ENCODE measurements around the gene TNS1. TPM values are rescaled to one million over a fixed set of nuclear protein-coding genes. Genes with fewer than 3 reads are reported as not detected.

The TNS1 gene
- total RNA-seq, 1 experiment from 2014 or later: 3.0 TPM

DNA sequence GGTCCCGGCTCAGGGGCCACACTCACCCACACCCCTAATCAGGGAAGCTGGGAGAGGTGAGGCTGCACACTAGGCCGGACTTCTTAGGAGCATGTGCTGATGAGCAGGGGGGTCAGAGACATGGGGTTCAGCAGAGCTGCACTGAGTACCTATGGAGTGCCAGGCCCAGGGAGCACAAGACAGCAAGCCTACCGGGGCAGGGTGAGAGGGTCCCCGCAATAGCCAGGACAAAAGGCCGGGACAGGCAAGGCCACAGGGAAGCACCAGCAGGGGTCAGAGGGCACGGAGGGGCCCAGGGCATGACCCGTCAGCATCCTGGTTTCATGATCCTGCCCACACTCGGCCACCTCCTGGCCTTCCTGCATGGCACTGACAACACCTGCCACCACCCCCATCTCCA is 73.5 kb downstream of the TNS1 start:
- Histone ChIP-seq H3K4me3 (no peak overlapping the region), H3K4me1 (no peaks in the 10 kb centered on the region), H3K9me3 (replicated peaks) (no peaks in the 10 kb centered on the region), H3K27me3 (no peaks in the 10 kb centered on the region; the same call in 1 of the 2 replicates), H3K27ac (no peak overlapping the region), H3K36me3 (no peaks in the 10 kb centered on the region)
- DNase-seq: no peak

DNA sequence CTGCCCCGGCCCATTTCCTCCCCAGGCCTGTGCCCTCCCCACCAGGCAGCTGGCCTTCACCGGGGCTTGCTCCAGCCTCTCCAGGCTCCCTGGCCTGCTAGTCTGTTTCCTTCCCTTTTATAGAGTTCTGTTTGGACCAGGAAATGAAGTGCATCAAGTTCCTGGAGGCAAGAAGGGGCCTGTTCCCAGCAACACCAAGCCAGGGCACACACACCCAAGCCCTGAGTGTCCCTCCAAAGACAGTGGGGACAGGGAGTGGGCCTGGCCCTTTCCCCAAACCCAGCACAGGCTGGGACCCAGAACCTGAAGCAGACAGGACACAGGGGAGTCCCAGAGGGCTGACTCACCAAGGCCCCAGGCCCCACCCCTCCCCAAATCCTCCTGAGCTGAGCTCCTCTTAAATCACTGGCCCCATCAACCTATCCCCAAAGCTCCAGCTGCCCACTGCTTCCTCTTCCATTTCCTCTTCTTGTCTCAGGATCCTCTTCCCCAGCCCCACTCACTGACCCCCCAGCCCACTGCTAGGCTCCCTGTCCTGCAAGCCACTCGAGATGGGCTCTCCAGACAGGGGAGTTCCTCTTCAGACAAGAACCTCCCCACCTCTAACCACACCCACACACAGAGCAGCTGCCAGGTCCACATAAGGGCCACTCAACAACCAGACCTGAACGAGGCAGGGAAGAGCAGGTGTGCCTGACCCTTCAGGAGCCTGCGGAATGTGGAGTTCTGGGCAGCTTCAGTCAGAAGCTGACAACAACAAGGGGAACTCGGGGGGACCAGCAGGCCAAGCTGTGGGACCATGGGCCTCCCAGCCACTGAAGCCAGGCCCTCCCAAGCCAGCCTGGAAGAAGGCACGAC is 74.2 kb downstream of the TNS1 start:
- no peak overlapping the region for H3K27ac ChIP-seq
- no peaks in the 10 kb centered on the region for H3K9me3 ChIP-seq (replicated peaks)
- no peaks in the 10 kb centered on the region for H3K4me1 ChIP-seq
- DNase-seq: no peak
- H3K36me3 ChIP-seq: no peaks in the 10 kb centered on the region
- H3K27me3 ChIP-seq: no peaks in the 10 kb centered on the region; the same call in 1 of the 2 replicates
- no peak overlapping the region for H3K4me3 ChIP-seq

DNA sequence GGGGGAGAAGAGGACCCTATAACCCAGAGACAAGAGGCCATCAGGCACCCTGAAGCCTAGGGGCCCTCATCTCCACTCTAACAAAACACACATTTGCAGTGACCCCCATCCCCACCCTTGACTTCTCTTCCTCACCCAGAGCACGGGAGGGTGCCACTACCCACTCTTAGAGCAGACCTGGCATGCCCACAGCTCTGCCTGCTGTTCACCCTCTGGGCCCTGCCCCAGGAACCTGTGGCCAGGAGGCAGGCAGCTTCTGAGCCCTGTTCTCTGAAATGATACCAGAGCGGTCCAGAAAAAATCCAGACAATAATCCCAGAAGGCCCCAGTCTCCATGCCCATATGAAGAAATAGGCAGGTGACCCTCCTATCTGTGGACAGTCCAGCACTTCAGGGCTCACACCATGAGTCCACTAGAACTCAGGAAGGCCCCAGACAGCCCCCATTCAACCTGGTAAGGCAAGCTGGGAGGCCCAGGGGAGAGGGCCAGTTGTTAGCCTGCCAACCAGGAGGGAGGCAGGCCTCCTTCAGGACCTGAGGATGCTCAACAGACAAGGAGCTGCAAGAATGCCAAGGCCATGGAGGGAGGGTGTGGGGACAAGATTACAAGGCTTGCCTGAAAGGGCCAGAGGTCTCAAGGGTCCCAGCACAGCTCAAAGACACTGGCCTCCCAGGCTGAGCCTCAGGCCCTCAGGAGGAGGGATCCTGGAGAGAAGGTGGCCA is 75.0 kb downstream of the TNS1 start:
- Histone ChIP-seq H3K27me3 (no peaks in the 10 kb centered on the region; the same call in 1 of the 2 replicates), H3K36me3 (no peaks in the 10 kb centered on the region), H3K4me3 (no peak overlapping the region), H3K9me3 (replicated peaks) (no peaks in the 10 kb centered on the region), H3K27ac (no peak overlapping the region), H3K4me1 (no peaks in the 10 kb centered on the region)
- DNase-seq: no peak

DNA sequence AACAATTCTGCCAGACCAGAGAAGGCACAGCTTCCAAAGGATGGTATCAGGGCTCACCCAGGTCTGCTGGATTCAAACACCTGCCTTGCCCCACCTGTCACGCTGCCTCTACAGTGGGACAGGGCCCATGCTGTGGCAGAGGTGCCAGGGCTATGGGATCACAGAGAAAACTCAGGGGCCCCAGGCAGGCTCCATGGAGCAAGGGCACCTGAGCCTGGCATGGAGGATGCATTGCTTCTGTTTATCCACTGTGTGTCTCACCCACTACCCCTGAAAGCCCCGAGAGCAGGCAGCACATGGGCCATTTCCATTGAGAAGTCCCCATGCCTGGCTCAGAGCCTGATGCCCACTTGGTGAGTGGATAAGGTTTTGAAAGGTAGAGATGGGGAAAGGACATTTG is 76.0 kb downstream of the TNS1 start:
- Histone ChIP-seq H3K27ac (no peak overlapping the region), H3K4me1 (no peaks in the 10 kb centered on the region), H3K27me3 (no peaks in the 10 kb centered on the region; the same call in 1 of the 2 replicates), H3K4me3 (no peak overlapping the region), H3K9me3 (replicated peaks) (no peaks in the 10 kb centered on the region), H3K36me3 (no peaks in the 10 kb centered on the region)
- DNase-seq: no peak

DNA sequence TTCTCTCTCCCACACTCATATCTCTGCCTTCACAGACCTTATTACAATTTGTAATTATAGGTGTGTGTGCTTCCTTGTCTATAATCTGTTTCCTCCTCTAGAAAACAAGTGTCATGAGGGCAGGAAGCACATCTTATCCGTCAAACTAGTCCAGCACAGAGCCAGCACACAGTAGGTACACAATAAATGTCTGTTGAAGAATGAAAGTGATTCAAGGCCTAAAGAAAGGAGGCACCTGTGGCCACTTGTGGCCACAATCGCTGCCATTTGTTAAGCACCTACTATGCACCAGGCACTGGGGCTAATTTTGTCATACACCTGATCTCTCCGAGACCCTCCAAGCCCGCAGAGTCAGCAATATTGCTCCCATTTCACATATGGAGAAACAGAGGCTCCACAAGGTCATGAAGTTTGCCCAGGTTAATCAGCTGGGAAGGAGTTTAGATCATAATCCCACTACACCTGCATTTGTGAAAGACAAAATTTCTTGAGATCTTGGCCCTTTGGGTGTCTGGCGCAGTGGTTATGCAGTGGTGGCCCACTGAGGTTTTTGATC is 78.4 kb downstream of the TNS1 start:
- H3K36me3 ChIP-seq: no peaks in the 10 kb centered on the region
- H3K4me1 ChIP-seq: no peaks in the 10 kb centered on the region
- H3K9me3 ChIP-seq (replicated peaks): no peaks in the 10 kb centered on the region
- no peak overlapping the region for H3K4me3 ChIP-seq
- no peak overlapping the region for H3K27ac ChIP-seq
- H3K27me3 ChIP-seq: peaks cover 5% of the 10 kb centered on the region; the same call in 1 of the 2 replicates
- DNase-seq: no peak

DNA sequence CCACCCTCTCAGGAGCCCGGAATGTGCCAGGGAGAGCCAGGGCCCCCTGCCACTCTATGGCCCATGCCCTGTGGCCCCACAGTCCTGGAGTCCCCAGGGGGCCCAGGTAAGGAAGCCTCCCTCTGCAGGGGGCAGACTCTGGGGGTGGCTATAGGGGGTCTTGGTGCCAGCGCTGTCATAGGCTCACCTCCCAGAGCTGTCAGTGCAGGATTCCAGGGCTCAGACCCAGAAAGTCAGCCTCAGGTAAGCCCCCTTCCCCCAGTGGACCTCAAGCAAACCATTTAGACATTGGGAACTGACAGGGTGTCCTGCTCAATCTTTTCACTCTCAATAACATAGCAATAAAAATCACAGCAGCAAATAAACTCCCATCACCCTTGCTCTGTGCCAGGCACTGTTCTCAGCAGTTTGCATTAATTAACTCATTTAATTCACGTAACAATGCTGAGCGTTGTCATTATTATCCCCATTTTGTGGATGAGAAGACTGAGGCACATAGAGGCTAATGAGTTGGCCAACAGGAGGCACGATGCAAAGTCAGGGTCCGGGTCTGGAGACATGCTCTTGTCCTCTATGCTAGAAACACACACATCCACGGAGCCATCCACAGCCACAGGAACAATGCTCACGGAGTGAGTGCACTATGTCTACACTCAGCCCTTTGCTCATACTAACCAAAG is 79.6 kb downstream of the TNS1 start:
- Histone ChIP-seq H3K4me1 (no peaks in the 10 kb centered on the region), H3K27ac (no peak overlapping the region), H3K27me3 (peaks cover 5% of the 10 kb centered on the region; the same call in 1 of the 2 replicates), H3K9me3 (replicated peaks) (no peaks in the 10 kb centered on the region), H3K4me3 (no peak overlapping the region), H3K36me3 (no peaks in the 10 kb centered on the region)
- no peak for DNase-seq

DNA sequence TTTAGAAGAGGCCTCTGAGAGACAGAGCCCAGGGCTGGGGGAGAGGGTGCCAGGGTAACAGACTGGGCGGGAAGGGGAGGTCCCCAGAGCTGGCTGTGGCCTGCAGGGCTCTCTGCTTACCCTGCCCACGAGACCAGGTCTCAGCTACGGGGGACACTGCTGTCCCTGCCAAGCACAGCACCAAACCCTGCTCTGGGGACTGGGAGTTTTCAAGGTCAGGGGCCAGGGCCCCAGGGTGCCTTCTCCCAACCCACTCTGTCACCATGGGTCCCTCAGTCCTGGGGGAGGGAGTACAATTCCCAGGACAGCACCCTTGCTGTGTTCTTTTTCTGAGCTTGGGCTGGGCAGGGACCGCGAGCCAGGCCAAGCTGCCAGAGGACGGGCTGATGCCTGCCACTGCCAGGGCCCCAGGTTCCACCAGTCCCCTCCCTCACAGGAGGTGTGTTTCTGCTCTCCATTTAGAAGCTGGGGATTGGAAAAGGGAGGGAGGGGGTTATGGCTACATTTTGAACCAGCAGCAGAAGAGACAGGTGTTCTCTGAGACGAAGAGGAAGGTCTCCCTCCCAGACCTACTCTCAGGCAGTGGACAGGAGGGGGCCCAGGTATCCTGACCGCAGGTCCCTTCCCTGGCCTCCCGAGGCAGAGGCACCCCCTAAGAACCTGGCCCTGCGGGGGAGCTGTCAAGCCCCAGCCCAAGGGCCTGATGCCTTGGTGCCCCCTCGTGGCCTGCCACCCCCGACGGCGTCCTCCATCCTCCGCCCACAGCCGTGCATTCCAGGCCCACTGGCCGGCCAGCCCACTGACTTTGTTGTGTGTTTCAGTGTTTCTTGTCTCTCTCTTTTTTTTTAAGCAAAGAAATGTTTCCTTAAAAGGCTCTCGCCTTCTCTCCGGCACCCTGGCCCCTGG is 80.4 kb downstream of the TNS1 start:
- H3K4me3 ChIP-seq: no peak overlapping the region
- H3K27ac ChIP-seq: no peak overlapping the region
- no peaks in the 10 kb centered on the region for H3K4me1 ChIP-seq
- H3K27me3 ChIP-seq: peaks cover 5% of the 10 kb centered on the region; the same call in 1 of the 2 replicates
- DNase-seq: no peak
- H3K36me3 ChIP-seq: no peaks in the 10 kb centered on the region
- H3K9me3 ChIP-seq (replicated peaks): no peaks in the 10 kb centered on the region

DNA sequence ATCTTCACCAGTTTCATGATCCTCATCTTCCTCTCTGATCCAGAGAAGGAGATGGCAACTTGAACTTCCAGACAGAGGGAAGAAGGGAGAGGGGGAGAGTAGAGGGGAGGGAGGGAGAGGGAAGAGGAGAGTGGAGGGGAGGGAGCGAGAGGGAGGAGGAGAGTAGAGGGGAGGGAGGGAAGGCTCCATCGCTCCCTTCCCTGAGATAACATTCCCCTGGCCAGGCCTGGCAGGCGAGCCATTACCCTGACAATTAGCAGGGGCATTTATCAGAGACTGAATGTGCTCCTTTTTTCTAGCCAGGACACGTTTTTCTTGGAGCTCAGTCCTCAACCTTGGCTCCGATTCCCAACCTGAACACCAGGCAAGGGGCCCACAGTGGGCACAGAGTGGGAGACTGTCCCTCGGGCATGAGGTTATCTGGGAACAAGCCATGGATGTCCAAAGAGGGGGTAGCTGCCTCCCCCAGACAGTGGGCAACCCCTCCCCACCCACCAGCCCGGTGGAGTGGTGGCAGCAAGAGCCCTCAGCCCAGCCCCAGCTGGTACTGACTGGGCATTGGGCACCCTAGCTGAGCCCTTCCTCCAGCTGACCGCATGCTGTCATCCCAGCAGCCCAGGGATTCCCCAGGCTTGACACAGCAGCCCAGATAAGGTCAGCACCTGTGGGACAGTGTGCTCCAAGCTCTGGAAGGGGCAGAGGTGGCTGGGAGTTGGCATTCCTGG is 81.8 kb downstream of the TNS1 start:
- Histone ChIP-seq H3K36me3 (no peaks in the 10 kb centered on the region), H3K4me1 (no peaks in the 10 kb centered on the region), H3K9me3 (replicated peaks) (no peaks in the 10 kb centered on the region), H3K27ac (no peak overlapping the region), H3K27me3 (peaks cover 5% of the 10 kb centered on the region; the same call in 1 of the 2 replicates), H3K4me3 (no peak overlapping the region)
- no peak for DNase-seq

DNA sequence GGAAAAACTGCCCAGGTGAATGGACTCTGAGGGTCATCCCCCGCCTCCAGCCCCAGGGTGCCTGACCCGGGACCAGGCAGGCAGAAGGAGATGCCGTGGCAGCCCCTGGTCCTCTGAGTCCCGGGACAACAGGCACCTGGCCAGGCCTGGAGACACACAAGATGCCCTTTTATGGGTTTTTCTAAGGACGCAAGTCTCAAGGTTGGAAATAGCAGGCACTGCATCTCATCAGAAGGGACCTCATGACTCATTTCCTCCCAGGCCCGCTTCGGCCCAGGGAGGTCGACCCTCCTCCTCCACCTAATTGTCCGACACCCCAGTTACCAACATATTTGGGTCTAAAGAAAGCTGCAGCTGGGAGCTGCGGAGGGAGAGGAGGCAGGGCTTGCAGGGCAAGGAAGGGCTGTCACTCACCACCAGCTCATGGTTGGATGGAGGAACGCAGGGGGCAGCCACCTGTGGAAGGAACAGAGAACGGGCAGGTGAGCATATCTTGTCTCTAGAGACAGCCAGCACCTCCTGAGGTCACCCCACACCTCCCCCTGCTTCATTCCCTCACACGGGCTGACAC is 82.9 kb downstream of the TNS1 start:
- no peaks in the 10 kb centered on the region for H3K36me3 ChIP-seq
- H3K4me1 ChIP-seq: no peaks in the 10 kb centered on the region
- no peak overlapping the region for H3K27ac ChIP-seq
- H3K27me3 ChIP-seq: peaks cover 7% of the 10 kb centered on the region
- DNase-seq: no peak
- no peaks in the 10 kb centered on the region for H3K9me3 ChIP-seq (replicated peaks)
- H3K4me3 ChIP-seq: no peak overlapping the region

DNA sequence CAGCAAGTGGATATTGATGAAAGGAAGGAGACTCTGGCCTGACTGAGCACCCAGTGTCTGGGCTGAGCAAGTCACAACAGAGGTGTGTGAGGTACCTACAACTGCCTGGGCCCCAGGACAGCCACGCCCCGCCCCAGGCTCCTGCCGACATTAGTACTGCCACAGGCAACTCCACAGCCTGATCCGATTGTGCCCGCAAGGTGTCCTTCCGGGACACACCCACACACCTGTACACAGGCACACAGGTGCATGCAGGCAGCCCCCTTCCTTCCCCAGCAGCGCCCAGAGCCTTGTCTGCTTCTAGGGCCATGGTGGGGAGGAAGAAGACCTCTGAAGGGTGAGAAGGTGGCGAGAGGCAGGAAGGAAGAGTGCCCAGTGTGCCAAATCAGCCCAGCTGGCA is 83.6 kb downstream of the TNS1 start:
- no peak overlapping the region for H3K4me3 ChIP-seq
- no peaks in the 10 kb centered on the region for H3K9me3 ChIP-seq (replicated peaks)
- no peaks in the 10 kb centered on the region for H3K4me1 ChIP-seq
- no peak overlapping the region for H3K27ac ChIP-seq
- H3K27me3 ChIP-seq: peaks cover 13% of the 10 kb centered on the region
- no peak for DNase-seq
- H3K36me3 ChIP-seq: no peaks in the 10 kb centered on the region

DNA sequence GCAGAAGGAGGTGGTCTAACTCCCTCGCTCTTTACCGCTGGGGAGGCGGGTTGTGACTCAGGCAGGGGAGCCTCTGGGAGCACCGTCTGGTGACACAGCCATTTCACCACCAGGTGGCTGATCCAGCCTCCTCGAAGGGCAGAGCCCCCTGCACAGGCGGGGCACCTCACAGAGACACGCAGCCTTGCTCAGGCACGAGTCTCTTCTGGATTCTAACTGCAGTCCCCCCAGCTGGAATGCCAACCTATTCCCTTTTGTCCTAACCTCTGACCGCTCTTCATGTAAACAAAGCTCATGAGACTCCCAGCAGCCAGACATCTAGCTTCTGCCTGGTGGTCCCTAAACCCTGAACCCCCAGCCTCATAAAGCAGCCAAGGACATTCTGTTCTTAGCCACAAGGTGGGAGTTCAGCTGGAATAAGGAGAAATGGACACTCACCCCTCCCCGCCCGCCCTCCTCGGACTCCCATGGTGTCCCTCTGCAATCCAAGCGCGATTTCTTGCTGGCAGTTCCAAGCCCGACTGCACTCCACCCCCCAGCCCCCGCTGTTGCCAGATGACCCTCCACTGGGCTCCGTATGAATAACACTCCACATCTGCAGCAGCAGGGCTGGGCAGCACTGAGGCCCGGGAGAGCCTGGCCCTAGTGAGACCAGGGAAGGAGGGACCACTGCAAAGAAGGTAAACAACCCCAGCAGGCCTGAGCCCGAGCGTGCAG is 84.3 kb downstream of the TNS1 start:
- no peak for DNase-seq
- Histone ChIP-seq H3K27me3 (peaks cover 16% of the 10 kb centered on the region), H3K4me1 (no peaks in the 10 kb centered on the region), H3K27ac (no peak overlapping the region), H3K36me3 (no peaks in the 10 kb centered on the region), H3K4me3 (no peak overlapping the region), H3K9me3 (replicated peaks) (no peaks in the 10 kb centered on the region)

DNA sequence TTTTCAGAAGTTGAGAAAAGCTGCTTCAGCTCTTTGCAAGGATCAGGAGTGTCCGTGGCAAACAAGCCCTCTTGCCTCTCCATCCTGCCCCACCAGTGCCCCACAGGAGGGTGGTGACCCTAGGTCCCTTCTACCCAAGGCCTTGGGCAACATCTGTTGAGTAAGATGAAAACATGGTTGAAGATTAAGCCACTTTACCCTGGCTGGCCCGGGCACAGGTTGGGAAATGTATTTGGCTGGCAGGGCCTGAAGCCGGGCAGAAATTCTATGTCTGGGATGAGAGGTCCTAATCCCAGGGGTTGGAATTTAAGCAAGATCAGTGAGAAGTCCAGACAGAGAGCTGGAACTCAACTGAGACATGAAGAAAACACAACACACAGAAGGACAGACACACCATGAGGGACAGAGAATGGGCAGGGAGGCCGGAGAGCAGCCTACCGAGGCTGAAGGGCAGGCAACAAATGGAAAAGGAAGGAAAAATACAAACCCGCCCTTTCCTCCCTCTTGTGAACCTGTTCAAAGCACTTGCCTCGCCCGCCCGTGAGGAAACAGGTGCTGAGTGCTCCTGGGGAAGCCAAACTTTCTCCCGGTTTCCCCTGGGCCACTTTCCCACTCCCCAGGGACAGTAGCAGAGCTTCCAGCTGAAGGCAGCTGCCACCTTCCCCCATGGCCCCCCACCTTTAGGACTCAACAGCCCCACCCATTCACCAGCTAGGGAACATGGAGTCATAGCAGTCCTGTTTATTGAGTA is 86.1 kb downstream of the TNS1 start:
- Histone ChIP-seq H3K4me1 (no peaks in the 10 kb centered on the region), H3K27ac (no peak overlapping the region), H3K4me3 (no peak overlapping the region), H3K36me3 (no peaks in the 10 kb centered on the region), H3K27me3 (peaks cover 16% of the 10 kb centered on the region), H3K9me3 (replicated peaks) (no peaks in the 10 kb centered on the region)
- DNase-seq: no peak
